ENCODE results near the gene ZNF143.

- TF ChIP-seq POLR2AphosphoS5 (IDR thresholded peaks at IDR 0.05; ENCODE audit: low read depth, low read length), result no peak
- TF ChIP-seq POLR2A (IDR thresholded peaks at IDR 0.05; ENCODE audit: low read depth, low read length), result no peak
Measured at GRCh38 chr11:9493492-9493891, 32.7 kb downstream of the ZNF143 start.

All from GM12892 (cell line).